Articular chondrocyte of knee joint (primary cell): ENCODE measurements around the gene PNMA8C. TPM values are rescaled to one million over a fixed set of nuclear protein-coding genes. Genes with fewer than 3 reads are reported as not detected.

Source experiments
- total RNA-seq: library from RNA; depleted of rRNA; stranded (reverse); fragments of >200 nt; gene quantifications from 2 replicates; pipeline ENCODE4 v1.2.3, GENCODE V29; 2012

The PNMA8C gene
- 0.11 and 0.13 TPM in 2 replicates for total RNA-seq

GRCh38 chr19:46428239-46429135 lies at the start of gene PNMA8C:
Gene PNMA8C (minus strand): TSS chr19:46428936. CDS start chr19:46428359, 577 bp downstream.

DNA sequence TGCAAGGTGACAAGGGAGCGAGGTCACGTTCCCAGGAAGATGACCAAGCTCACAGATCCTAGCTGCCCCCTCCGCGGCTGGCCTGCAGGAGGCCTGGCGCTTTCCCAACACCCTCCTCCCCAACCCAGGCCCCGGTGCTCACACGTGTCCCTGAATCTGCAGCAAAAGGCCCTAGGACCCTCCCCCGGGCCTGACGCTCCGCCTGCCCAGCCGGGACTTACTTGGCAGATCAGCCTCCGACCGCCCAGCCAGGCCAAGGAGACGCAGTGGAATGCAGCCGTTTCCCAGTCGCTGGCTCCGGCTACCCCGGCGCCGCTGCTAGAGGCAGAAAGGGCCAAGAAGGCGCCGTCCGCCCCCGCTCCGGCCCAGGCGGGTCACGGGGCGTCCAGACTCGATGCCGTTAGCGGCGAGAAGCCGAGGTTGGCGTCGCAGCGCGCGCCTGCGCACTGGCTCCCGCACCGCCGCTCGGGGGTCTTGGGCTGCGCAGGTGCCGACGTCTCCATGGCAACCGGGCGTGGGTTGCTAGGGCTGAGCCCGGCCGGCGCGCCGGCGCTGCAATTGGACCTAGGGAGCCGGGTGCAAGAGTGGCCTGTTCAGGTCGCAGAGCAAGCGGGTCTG lies 42.5 kb upstream of the PNMA8C start, which contains the start of gene PNMA8A:
Gene PNMA8A (minus strand): TSS at position 448 of the 618 bp plus-strand sequence. CDS start 528 bp downstream, outside the sequence.

DNA sequence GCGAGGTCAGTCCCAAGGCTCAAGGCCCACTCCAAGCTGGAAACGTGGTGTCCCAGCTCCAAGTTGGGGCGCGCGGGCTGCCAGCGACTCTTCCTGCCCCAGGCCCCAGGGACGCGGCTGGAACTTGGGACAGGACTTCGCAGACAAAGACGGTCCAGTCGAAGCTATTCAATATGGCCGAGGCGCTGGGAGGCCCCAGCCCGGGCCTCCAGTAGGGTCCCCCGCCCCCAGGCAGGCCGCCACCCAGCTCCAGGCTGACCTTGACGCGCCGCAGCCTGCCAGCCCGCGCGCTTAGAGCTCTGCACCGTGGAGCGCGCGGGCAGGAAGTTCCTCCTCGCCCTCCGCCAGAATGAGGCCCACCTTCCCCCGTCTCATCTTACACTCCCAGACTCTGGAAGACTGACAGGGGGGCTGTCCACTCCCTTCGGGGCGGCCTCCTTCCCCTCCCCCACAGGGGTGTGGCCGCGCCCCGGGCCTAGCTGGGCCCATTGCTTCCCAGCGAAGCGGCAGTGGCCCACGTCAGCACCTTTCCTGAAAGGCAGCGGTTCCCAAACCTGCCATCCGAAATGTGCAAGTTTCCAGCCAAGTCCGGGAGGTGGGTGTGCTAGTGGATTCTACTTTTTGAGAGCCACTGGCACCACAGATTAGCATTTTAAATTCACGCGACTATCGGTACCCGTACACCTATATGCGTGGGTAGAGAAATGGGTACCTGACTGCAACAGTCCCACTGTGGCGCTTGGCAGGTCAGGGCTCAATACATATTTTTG lies 15.3 kb downstream of the PNMA8C start, which contains the start of gene CCDC8:
Gene CCDC8 (minus strand): TSS at position 303 of the 770 bp plus-strand sequence. CDS start 754 bp downstream, outside the sequence.

Other genes starting within 250 kb of the PNMA8C start
- not detected in 2 replicates for gene IGFL1, start 199.2 kb downstream of the PNMA8C start, total RNA-seq
- gene HIF3A, start 131.9 kb downstream of the PNMA8C start, total RNA-seq = 0.11 and 0.39 TPM in 2 replicates
- gene PPP5C, start 81.8 kb downstream of the PNMA8C start, total RNA-seq = 35.1 and 44.7 TPM in 2 replicates
- 16.8 and 21.6 TPM in 2 replicates for gene CCDC8, start 15.4 kb downstream of the PNMA8C start, total RNA-seq
- gene PNMA8A, start 42.6 kb upstream of the PNMA8C start, total RNA-seq = 2.6 and 8.1 TPM in 2 replicates
- 1.7 and 1.8 TPM in 2 replicates for gene PNMA8B, start 66.9 kb upstream of the PNMA8C start, total RNA-seq
- gene CALM3, start 172.4 kb upstream of the PNMA8C start, total RNA-seq = 227 and 258 TPM in 2 replicates
- 3.0 and 4.4 TPM in 2 replicates for gene PTGIR, start 196.2 kb upstream of the PNMA8C start, total RNA-seq
- not detected in 2 replicates for gene GNG8, start 207.3 kb upstream of the PNMA8C start, total RNA-seq
- 2.6 and 2.7 TPM in 2 replicates for gene DACT3, start 232.2 kb upstream of the PNMA8C start, total RNA-seq